KMS-11 (cell line): ENCODE results near the gene MOCS2.
"Not testable (repeated sequence)": the region's sequence is repeated elsewhere in the genome, so short reads cannot be mapped to it uniquely, and the experiment has no call there.

Experiments used
- H2AFZ ChIP-seq: fragments of 200-600 bp; sonication (generic); 2 replicates; pipeline ENCODE4 v1.6.1; 2016; ENCODE audit warnings: antibody characterized with exemption, mixed run types, low read depth
- H3K27ac ChIP-seq: fragments of 200-600 bp; sonication (generic); 2 replicates; pipeline ENCODE4 v1.6.1; 2016; ENCODE audit warnings: mild to moderate bottlenecking, mixed run types
- H3K27me3 ChIP-seq: fragments of 200-600 bp; sonication (generic); 2 replicates; pipeline ENCODE4 v1.6.1; 2017; ENCODE audit warnings: mild to moderate bottlenecking, low read depth, mixed run types, moderate library complexity; ENCODE audit not compliant: insufficient read depth
- H3K36me3 ChIP-seq: fragments of 200-600 bp; sonication (generic); 2 replicates; pipeline ENCODE4 v1.6.1; 2017; ENCODE audit warnings: mild to moderate bottlenecking, mixed run types; ENCODE audit not compliant: insufficient read depth
- H3K4me1 ChIP-seq: fragments of 200-600 bp; sonication (generic); 2 replicates; pipeline ENCODE4 v1.6.1; 2016; ENCODE audit warnings: mild to moderate bottlenecking, low read depth, mixed run types; ENCODE audit not compliant: poor library complexity, severe bottlenecking
- H3K4me2 ChIP-seq: fragments of 200-600 bp; sonication (generic); 2 replicates; pipeline ENCODE4 v1.7.0; 2016; ENCODE audit warnings: mild to moderate bottlenecking, mixed run types
- H3K4me3 ChIP-seq: fragments of 200-600 bp; sonication (generic); IDR thresholded peaks from 2 replicates; pipeline ENCODE4 v1.6.1; 2017; ENCODE audit warnings: low read depth, low read length, mixed read lengths; ENCODE audit not compliant: insufficient read depth
- H3K79me2 ChIP-seq: fragments of 200-600 bp; sonication (generic); 2 replicates; pipeline ENCODE4 v1.6.1; 2016; ENCODE audit warnings: low read depth, mixed run types; ENCODE audit not compliant: insufficient read depth
- H3K9ac ChIP-seq: fragments of 200-600 bp; sonication (generic); 2 replicates; pipeline ENCODE4 v1.6.1; 2016; ENCODE audit warnings: mild to moderate bottlenecking, mixed run types
- H4K20me1 ChIP-seq: fragments of 200-600 bp; sonication (generic); 2 replicates; pipeline ENCODE4 v1.6.1; 2016; ENCODE audit warnings: mild to moderate bottlenecking, mixed run types; ENCODE audit not compliant: insufficient read depth
- TF ChIP-seq, protein P1 (sequence below): fragments of 200-600 bp; sonication (generic); conservative IDR thresholded peaks from 2 replicates; pipeline ENCODE4 v1.6.1; 2017; ENCODE audit warnings: low read depth, mild to moderate bottlenecking, antibody characterized with exemption, low read length, moderate library complexity, mixed read lengths

Gene MOCS2

DNA sequence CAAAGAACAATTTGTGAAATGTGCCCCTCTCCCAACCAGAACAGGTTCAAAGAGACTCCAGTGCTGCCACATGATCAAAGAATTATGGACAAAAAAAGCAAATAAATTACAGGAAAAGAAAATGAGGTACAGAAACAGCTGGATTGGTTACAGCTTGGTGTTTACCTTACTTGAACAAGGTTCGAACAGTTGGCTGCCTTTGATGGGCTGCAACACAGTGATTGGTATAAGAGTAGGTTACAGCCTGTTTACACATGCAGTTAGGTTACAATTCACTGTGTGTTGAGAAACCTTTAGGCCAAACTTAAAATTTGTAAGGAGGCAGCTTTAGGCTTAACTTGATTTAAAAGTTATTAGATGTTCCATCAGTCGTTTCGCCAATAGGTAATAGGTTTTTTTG is 3.4 kb upstream of the MOCS2 start:
- peaks cover 17% of the 10 kb centered on the region for H3K4me1 ChIP-seq
- H3K27ac ChIP-seq = no peak overlapping the region
- H3K4me3 ChIP-seq = no peak overlapping the region
- no peaks in the 10 kb centered on the region for H4K20me1 ChIP-seq
- no peak overlapping the region for H2AFZ ChIP-seq
- H3K4me2 ChIP-seq = no peak overlapping the region
- no peak overlapping the region for H3K9ac ChIP-seq
- H3K79me2 ChIP-seq = no peaks in the 10 kb centered on the region
- H3K36me3 ChIP-seq = no peaks in the 10 kb centered on the region
- H3K27me3 ChIP-seq = no peaks in the 10 kb centered on the region
- TF ChIP-seq, protein P1, sequence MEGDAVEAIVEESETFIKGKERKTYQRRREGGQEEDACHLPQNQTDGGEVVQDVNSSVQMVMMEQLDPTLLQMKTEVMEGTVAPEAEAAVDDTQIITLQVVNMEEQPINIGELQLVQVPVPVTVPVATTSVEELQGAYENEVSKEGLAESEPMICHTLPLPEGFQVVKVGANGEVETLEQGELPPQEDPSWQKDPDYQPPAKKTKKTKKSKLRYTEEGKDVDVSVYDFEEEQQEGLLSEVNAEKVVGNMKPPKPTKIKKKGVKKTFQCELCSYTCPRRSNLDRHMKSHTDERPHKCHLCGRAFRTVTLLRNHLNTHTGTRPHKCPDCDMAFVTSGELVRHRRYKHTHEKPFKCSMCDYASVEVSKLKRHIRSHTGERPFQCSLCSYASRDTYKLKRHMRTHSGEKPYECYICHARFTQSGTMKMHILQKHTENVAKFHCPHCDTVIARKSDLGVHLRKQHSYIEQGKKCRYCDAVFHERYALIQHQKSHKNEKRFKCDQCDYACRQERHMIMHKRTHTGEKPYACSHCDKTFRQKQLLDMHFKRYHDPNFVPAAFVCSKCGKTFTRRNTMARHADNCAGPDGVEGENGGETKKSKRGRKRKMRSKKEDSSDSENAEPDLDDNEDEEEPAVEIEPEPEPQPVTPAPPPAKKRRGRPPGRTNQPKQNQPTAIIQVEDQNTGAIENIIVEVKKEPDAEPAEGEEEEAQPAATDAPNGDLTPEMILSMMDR = no peak

DNA sequence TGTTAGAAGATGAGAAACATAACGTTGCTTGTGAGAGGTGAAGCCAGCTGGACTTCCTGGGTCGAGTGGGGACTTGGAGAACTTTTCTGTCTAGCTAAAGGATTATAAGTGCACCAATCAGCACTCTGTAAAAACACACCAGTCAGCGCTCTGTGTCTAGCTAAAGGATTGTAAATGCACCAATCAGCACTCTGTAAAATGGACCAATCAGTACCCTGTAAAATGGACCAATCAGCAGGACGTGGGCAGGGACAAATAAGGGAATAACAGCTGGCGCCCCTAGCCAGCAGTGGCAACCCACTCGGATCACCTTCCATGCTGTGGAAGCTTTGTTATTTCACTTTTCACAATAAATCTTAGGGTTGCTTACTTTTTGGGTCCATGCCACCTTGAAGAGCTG is 2.8 kb upstream of the MOCS2 start:
- H3K4me2 ChIP-seq, H2AFZ ChIP-seq, H3K27ac ChIP-seq, H3K27me3 ChIP-seq, H3K36me3 ChIP-seq, H3K4me3 ChIP-seq, H3K79me2 ChIP-seq, H3K9ac ChIP-seq, H4K20me1 ChIP-seq: not testable (repeated sequence)
- H3K4me1 ChIP-seq = peaks cover 17% of the 10 kb centered on the region

DNA sequence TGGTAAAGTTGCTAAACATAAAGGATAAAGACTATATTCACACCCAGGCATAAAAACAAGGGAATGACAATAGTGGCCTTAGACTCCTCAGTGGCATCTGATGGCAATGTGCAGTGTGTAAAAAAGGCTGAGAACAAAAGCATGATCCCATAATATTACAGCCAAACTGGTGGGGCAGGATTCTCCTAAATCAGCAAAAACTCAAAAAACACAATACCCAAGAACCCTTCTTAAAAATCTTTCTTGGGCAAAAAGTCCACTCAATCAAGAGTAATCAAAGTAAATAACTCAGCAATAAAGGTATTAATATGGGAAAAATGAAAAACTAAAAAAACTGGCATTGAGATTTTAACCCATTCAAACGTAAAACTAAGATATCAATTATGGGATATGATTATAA is 1.6 kb upstream of the MOCS2 start:
- H3K27ac ChIP-seq = no peak overlapping the region
- no peak overlapping the region for H3K4me3 ChIP-seq
- no peak overlapping the region for H2AFZ ChIP-seq
- H3K4me1 ChIP-seq = peaks cover 17% of the 10 kb centered on the region
- H4K20me1 ChIP-seq = no peaks in the 10 kb centered on the region
- no peaks in the 10 kb centered on the region for H3K36me3 ChIP-seq
- no peaks in the 10 kb centered on the region for H3K79me2 ChIP-seq
- TF ChIP-seq, protein P1 = no peak
- H3K27me3 ChIP-seq = no peaks in the 10 kb centered on the region
- H3K9ac ChIP-seq = no peak overlapping the region
- no peak overlapping the region for H3K4me2 ChIP-seq

DNA sequence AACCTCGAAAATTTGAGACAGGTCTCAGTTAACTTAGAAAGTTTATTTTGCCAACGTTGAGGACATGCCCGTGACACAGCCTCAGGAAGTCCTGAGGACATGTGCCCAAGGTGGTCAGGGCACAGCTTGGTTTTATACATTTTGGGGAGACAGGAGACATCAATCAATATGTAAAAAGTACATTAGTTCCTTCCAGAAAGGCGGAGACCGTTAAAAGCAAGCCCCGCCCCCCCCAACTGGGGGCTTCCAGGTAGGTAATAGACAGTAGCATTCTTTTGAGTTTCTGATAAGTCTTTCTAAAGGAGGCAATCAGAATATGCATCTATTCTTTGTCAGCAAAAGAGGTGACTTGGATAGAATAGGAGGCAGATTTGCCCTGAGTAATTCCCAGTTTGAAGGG is 599 bp upstream of the MOCS2 start:
- H3K4me3 ChIP-seq = no peak overlapping the region
- peak overlapping the region; percentile 65 for H3K4me2 ChIP-seq
- no peaks in the 10 kb centered on the region for H3K27me3 ChIP-seq
- H3K4me1 ChIP-seq = peaks cover 17% of the 10 kb centered on the region
- H3K27ac ChIP-seq = peak overlapping the region; percentile 13; the same call in 1 of the 2 replicates
- H2AFZ ChIP-seq = peak overlapping the region; percentile 99
- no peaks in the 10 kb centered on the region for H3K79me2 ChIP-seq
- no peaks in the 10 kb centered on the region for H4K20me1 ChIP-seq
- peak overlapping the region; percentile 63; the same call in 1 of the 2 replicates for H3K9ac ChIP-seq
- no peaks in the 10 kb centered on the region for H3K36me3 ChIP-seq
- TF ChIP-seq, protein P1 = no peak

DNA sequence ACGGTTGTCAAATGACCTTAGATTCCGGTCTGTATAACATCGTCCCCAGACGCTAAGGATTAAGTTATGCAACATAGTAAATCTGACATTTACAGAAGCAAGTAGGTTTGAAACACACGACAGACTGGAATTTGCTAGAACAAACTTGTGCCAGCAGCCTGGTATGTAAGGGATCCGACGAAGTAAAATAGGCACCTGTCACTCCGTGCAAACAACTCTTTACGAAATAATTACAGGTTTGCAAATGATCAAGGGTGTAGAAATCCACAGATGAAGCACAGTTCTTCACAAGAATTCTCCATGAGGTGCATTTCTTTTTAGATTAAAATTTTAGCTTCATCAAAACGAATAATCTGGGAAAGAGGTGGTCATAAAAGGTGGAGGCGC is 508 bp downstream of the MOCS2 start:
- H3K9ac ChIP-seq = peak overlapping the region; percentile 63; the same call in 1 of the 2 replicates
- no peaks in the 10 kb centered on the region for H3K36me3 ChIP-seq
- H3K27ac ChIP-seq = peak overlapping the region; percentile 1; the same call in 1 of the 2 replicates
- H3K79me2 ChIP-seq = no peaks in the 10 kb centered on the region
- H2AFZ ChIP-seq = peak overlapping the region; percentile 99
- no peaks in the 10 kb centered on the region for H4K20me1 ChIP-seq
- no peak overlapping the region for H3K4me3 ChIP-seq
- no peaks in the 10 kb centered on the region for H3K27me3 ChIP-seq
- TF ChIP-seq, protein P1 = no peak
- peaks cover 17% of the 10 kb centered on the region for H3K4me1 ChIP-seq
- H3K4me2 ChIP-seq = peak overlapping the region; percentile 75
